HT1080 (cell line): ENCODE results near the gene PYGB. TPM values are rescaled to one million over a fixed set of nuclear protein-coding genes. Genes with fewer than 3 reads are reported as not detected.
A peak's percentile ranks its signal among the peaks of the same experiment; 100 is the strongest.
"Not testable (repeated sequence)": the region's sequence is repeated elsewhere in the genome, so short reads cannot be mapped to it uniquely, and the experiment has no call there.

ENCODE experiments used
- DNase-seq: peaks from one replicate; pipeline ENCODE4 v3.0.0-alpha.2; 2015; ENCODE audit warnings: low read depth
- total RNA-seq: library from RNA; depleted of rRNA; stranded (reverse); fragments of >200 nt; shearing (Covaris generic); gene quantifications from 2 replicates; pipeline ENCODE4 v1.2.3, GENCODE V29; 2014

PYGB gene
- total RNA-seq, 1 experiment from 2014 or later = 121 TPM

DNA sequence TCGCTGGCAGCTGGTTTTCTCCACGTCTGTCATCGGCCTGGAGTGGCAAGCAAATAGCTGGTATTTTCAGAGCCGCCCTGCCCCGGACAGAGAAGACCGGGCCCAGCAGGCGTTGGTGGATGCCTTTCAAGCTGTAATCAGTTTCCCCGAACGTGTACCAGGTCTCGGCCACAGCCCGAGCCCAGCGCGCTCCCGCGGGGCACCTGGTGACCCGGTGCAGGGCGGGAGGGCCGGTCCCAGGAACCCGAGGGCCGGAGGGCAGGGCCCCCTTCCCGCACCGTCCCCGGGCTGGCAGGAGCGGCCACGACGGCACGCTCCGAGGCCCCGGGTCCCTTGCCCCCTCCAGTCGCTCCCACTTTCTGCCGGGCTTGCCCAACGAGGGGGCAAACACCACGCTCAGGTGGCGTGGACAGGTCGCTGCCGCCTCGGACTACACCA, 348 bp upstream of the PYGB start:
- no peak for DNase-seq

GRCh38 chr20:25248786-25249172, 894 bp downstream of the PYGB start:
- DNase-seq = peak; percentile 23

- DNase-seq = no peak
These were observed 1.5 kb downstream of the PYGB start for GRCh38 chr20:25249198-25249931.

GRCh38 chr20:25250508-25250907, 2.6 kb downstream of the PYGB start:
- no peak for DNase-seq

- no peak for DNase-seq
These were observed 3.1 kb downstream of the PYGB start for GRCh38 chr20:25251019-25251418.

- no peak for DNase-seq
These were observed 3.7 kb downstream of the PYGB start for GRCh38 chr20:25251558-25251957.

- DNase-seq = no peak
These were observed 4.4 kb downstream of the PYGB start for GRCh38 chr20:25252230-25252651.

GRCh38 chr20:25252686-25253421, 5.0 kb downstream of the PYGB start:
- DNase-seq = no peak

DNA sequence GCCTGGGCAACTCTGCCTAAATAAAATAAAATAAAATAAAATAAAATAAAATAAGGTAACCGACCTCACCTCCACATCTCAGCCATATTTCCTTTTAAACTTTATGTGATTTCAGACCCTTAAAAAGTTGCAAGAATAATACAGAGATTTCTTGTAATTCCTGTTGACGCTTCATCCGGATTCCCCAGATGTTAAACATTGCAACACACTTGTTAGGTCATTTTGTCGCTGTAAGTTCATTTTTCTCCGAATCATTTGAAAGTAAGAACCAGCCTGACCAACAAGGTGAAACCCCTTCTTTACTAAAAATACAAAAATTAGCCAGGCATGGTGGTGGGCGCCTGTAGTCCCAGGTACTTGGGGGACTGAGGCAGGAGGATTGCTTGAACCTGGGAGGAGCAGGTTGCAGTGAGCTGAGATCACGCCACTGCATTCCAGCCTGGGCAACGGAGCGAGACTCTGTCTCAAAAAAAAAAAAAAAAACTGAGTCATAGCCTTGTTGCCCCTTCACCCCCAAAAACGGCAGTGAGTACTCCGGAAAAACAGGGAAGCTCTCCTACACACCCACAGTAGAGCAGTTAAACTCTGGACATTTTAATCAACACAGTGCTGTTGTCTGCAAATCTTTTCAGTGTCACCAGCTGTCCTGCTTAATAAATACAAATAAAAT, 5.9 kb downstream of the PYGB start:
- no peak for DNase-seq

- no peak for DNase-seq
These were observed 6.7 kb downstream of the PYGB start for GRCh38 chr20:25254571-25254970.

GRCh38 chr20:25254986-25255680, 7.2 kb downstream of the PYGB start:
- DNase-seq = no peak

DNA sequence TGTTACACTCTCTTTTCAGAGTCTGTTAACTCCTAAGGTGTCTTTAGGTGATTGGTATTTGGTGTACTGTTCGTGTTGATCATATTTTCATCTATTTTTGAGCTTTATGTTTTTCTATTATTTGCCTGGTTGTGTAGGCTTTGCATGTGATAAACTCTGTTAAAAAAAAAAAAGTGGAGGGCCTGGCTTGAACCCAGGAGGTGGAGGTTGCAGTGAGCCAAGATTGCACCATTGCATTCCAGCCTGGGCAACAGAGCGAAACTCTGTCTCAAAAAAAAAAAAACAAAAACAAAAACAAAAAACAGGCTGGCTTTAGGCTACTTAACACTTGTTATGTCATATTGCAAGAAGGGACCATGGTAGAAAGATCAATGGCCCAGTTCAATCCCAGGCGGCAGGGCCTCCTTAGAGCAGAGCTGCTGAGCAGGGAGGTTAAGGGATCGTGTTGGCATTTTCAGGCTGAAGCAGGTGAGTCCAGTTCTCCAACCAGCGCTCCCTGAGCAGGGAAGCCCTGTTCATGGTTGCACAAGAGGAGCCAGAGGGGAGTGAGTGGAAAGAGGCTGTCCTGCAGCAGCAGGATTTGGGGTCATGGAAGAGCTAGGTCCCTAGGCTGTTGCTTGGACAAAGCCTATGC, 8.5 kb downstream of the PYGB start:
- DNase-seq = no peak

DNA sequence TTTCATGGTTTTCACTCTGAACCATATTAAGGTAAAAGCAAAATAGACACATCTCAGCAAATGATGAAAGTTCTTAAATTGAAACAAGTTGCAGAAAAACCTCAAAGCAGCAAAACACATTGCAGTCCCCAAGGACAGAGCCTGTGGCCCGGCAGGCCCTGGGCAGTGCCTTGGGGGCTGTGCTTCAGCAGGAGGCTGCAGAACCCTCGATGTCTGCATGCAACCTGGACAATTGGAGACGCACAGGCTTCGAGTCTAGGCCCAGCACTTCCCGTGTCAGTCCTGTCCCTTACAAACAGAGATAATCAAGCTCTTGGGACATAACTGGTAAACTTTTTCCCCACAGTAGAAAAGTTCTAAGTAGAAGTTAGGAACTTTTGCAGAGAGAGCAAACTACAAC, 9.2 kb downstream of the PYGB start:
- no peak for DNase-seq

GRCh38 chr20:25257756-25258475, 10.0 kb downstream of the PYGB start:
- no peak for DNase-seq

- no peak for DNase-seq
These were observed 10.6 kb downstream of the PYGB start for GRCh38 chr20:25258476-25258805.

DNA sequence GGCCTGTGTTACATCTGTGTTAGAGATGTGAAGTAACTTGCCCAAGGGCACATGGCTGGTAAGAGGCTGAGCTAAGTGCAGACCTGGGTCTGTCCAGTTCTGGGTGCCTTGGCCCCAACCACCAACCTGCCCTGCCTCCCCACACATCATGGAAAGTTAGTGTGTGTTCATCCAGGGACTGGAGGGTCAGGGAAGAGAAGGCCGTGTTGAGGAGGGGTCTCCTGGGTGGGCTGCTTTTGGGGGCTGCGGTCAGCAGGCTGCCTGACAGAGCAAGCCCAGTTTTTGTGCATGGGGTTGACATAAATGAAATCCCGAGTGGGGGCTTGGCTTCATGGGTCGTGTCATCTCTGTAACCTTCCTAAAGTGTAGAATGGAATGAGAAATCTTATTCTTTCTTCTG, 10.9 kb downstream of the PYGB start:
- no peak for DNase-seq

- DNase-seq = no peak
These were observed 11.5 kb downstream of the PYGB start for GRCh38 chr20:25259358-25259757.

DNA sequence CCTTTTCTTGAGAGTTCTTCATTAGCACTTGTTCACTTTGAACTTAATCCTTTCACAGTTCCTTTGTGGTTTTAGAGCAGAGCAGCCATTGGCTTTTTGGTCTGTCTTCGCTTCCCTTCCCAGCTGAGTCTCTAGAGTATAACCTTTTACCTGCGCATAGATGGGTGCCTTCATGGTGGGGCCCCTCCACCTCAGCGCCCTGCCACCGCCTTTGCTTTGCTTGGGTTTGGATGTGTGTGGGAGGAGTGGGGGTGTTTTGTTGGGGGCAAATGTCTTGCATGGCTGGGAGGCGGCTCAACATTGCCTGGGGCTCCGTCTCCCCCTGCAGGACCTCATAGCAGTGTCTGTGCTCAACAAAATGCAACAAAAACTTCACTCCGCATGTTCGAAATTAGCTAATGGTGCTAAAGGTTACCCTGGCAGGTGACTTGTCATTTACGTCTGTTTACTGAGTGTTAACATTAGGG, 11.9 kb downstream of the PYGB start:
- no peak for DNase-seq

DNA sequence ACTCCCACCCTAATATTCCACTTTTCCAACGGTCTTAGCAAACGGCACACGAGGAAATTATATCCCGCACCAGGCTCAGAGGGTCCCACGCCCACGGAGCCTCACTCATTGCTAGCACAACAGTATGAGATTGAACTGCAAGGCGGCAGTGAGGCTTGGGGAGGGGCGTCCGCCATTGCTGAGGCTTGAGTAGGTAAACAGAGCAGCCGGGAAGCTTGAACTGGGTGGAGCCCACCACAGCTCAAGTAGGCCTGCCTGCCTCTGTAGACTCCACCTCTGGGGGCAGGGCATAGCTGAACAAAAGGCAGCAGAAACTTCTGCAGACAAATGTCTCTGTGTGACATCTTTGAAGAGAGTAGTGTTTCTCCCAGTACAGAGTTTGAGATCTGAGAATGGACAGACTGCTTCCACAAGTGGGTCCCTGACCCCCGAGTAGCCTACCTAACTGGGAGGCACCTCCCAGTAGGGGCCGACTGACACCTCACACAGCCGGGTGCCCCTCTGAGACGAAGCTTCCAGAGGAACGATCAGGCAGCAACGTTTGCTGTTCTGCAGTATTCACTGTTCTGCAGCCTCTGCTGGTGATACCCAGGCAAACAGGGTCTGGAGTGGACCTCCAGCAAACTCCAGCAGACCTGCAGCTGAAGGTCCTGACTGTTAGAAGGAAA, 13.0 kb downstream of the PYGB start:
- DNase-seq = not testable (repeated sequence)
